Omental fat pad (tissue), 4 donors: ENCODE data around the gene KIAA0930. TPM values are rescaled to one million over a fixed set of nuclear protein-coding genes. Genes with fewer than 3 reads are reported as not detected.

Source experiments
- ATAC-seq: fragments of 150-250 bp; one replicate; pipeline ENCODE4 v1.9.1; 2016; ENCODE audit warnings: mild to moderate bottlenecking, moderate library complexity; ENCODE audit not compliant: low FRiP score
- DNase-seq: peaks from one replicate; pipeline ENCODE4 v3.0.0-alpha.2; 2019; ENCODE audit warnings: low spot score
- total RNA-seq, 4 donors: library from RNA; depleted of rRNA; stranded (reverse); fragments of >200 nt; gene quantifications; one replicate each; pipeline ENCODE4 v1.1.0, GENCODE V29; 2016
- TF ChIP-seq, protein P1 (sequence below), 3 donors: fragments of 450-650 bp; IDR thresholded peaks; one replicate each; pipeline ENCODE4 v1.5.1; 2016 to 2017; ENCODE audit warnings: antibody characterized with exemption in 3 of 3, mild to moderate bottlenecking in 3 of 3, moderate library complexity in 2 of 3

KIAA0930 gene
- total RNA-seq, 4 donors from 2014 or later, result 27.4 to 58.8 (median 50.2) TPM

DNA sequence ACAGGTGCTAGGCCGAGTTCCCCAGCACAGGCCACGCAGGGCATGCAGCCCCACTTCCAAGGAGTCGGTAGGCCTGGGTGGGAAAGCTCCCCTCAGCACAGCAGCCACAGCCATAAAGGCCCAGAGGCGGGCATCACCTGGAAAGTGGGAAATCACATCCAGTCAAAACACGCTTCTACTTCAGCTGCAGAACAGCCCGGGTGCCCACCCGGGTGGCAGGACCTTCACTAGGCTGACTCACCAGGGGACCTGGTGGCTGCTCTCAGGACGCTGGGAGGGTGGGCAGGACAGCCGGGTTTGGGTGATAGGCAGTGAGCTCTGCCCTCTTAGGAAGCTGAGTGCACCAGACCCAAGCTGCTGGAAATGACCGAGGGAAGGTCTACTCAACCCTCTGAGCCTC lies 7.3 kb downstream of the KIAA0930 start:
- DNase-seq (no peak), ATAC-seq (no peak)
- TF ChIP-seq, protein P1, sequence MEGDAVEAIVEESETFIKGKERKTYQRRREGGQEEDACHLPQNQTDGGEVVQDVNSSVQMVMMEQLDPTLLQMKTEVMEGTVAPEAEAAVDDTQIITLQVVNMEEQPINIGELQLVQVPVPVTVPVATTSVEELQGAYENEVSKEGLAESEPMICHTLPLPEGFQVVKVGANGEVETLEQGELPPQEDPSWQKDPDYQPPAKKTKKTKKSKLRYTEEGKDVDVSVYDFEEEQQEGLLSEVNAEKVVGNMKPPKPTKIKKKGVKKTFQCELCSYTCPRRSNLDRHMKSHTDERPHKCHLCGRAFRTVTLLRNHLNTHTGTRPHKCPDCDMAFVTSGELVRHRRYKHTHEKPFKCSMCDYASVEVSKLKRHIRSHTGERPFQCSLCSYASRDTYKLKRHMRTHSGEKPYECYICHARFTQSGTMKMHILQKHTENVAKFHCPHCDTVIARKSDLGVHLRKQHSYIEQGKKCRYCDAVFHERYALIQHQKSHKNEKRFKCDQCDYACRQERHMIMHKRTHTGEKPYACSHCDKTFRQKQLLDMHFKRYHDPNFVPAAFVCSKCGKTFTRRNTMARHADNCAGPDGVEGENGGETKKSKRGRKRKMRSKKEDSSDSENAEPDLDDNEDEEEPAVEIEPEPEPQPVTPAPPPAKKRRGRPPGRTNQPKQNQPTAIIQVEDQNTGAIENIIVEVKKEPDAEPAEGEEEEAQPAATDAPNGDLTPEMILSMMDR (IDR thresholded peaks at IDR 0.05), result no peak

DNA sequence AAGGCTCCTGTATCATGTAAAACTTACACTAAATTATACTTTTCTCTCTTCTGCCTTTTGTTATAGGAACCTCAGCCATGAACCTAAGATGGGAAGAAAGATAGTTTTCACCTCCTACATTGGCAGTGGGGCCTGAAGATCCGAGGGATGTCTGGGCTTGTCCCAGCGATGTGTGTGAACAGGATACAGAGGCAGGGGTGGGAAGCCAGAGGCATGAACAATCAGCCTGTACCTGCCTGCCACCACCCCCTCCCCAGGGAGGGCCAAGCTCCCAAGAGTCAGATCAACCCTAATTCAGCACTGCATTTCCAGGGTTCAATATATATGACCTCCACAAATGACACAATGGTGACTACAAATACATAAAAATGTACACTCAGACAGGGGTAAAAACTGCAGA lies 9.4 kb downstream of the KIAA0930 start:
- no peak for DNase-seq
- ATAC-seq, result no peak
- TF ChIP-seq, protein P1 (IDR thresholded peaks at IDR 0.05), result no peak

DNA sequence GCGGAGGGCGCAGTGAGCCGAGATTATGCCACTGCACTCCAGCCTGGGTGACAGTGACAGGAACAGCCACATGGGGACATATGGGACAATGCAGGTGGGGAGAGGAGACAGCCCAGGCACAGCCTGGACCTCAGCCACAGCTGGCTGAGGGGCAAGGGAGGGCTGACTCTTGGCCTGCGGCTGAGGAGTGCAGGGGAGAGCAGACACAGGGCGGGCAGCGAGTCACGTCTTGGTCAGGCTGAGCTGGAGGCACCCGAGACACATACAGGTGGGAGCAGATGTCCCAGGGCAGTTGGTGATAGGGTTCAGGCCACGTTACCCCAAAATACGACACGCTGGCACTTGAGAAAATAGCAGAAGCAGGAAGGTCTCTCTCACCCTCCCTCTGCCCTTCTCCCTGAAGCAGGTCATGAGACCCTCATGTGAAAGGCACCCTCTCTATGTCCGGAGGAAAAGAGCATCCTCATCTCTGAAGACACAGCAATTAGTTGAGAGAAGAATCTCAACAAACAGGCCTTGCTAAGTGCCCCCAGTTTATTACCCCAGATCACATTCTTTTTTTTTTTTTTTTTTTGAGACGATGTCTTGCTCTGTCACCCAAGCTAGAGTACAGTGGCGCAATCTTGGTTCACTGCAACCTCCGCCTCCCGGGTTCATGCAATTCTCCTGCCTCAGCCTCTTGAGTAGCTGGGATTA lies 10.5 kb downstream of the KIAA0930 start:
- ATAC-seq (no peak), DNase-seq (no peak)
- TF ChIP-seq, protein P1 (IDR thresholded peaks at IDR 0.05), result no peak

DNA sequence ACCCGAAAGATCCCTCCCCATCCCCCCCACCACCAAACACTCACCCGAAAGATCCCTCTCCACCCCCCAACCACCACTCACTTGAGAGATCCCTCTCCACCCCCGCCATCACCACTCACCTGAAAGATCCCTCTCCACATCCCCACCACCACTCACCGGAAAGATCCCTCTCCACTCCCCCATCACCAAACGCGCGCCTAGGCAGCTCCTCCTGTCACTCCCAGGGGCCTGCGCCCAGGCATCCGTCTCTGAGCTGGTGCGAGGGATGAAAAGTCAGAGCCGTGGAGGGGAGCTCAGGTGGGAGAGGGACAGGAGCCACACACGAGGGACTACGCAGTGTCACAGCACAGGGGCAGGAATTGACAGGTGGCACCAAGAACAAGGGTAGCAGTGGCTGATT lies 11.5 kb downstream of the KIAA0930 start:
- DNase-seq (no peak), ATAC-seq (no peak)
- TF ChIP-seq, protein P1 (IDR thresholded peaks at IDR 0.05), result no peak

DNA sequence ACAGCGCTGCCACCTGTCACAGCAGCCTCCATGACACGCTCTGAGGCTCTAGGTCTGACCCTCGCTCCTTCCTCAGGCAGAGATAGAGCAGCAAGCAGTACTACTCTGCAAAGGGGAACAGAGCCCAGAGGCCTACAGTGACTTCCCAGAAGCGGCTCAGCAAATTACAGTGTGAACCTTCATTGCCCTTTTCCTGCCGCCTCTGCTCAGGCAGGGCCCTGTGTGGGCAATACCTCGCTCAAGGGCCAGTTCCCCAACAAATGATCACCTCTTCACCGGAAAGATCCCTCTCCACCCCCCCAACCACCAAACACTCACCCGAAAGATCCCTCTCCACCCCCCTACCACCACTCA lies 12.3 kb downstream of the KIAA0930 start:
- ATAC-seq (no peak), DNase-seq (no peak)
- TF ChIP-seq, protein P1 (IDR thresholded peaks at IDR 0.05), result no peak

DNA sequence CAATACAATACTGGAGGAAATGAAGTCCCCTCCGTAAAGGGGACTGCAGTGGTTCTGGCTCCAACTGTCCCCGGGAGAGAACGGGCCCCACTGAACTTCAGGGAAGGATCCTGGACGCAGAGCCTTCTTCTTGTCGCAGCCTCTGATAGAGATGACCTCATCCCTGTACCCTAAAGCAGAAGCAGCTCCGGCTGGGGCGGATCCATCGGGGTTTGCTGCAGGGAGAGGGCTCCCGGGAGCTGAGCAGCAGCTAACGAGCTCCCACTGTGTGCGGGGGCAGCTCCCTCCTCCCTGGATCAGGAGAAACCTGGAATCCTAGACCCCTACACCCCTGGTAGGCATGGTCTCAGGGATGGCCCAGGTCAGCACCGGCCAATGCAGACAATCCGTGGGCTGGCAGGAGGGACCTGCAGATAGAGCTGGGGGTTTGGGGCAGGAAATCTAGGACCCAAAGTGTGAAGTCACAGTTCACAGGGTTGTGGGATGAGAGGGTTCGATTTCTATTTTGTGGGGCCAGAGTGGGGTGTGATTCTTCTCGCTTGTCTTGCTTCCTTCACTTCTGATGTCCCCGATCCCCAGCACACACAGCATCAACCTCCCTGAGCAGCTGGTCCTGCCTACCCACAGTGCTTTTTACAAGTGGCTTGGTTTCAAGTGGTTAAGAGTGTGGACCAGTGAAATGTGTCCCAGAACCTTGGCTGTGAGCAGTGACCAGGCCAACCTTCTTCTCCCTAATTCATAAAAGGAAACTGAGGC lies 12.9 kb downstream of the KIAA0930 start:
- ATAC-seq, result no peak
- no peak for DNase-seq
- TF ChIP-seq, protein P1 (IDR thresholded peaks at IDR 0.05), result no peak
